IPS DF 6.9 (cell line): Measurements from ENCODE around the gene ABCC9.

Source experiments
- DNase-seq: peaks from one replicate; pipeline ENCODE4 v3.0.0-alpha.2; 2013; ENCODE audit warnings: low read depth, low spot score
- H3K27ac ChIP-seq: one replicate; pipeline ENCODE4 v1.5.1; 2013; ENCODE audit warnings: low read length, control low read depth
- H3K27me3 ChIP-seq: 2 replicates; pipeline ENCODE4 v1.6.1; 2013; ENCODE audit warnings: mild to moderate bottlenecking, low read length; ENCODE audit not compliant: control insufficient read depth, insufficient read depth
- H3K36me3 ChIP-seq: 2 replicates; pipeline ENCODE4 v1.6.1; 2013; ENCODE audit warnings: low read length; ENCODE audit not compliant: control insufficient read depth, insufficient read depth
- H3K4me1 ChIP-seq: 2 replicates; pipeline ENCODE4 v1.6.1; 2013; ENCODE audit warnings: low read length; ENCODE audit not compliant: control insufficient read depth, insufficient read depth
- H3K4me3 ChIP-seq: 2 replicates; pipeline ENCODE4 v1.5.1; 2013; ENCODE audit warnings: mild to moderate bottlenecking, low read length
- H3K9me3 ChIP-seq: 2 replicates; pipeline ENCODE4 v1.6.1; 2013; ENCODE audit warnings: low read length, inconsistent platforms; ENCODE audit not compliant: control insufficient read depth, insufficient read depth
- WGBS: extraction: QIAGEN DNeasy Blood & Tissue Kit; methylation state at CpG from one replicate; pipeline ENCODE4 v1.1.7; 2013; ENCODE audit warnings: mixed read lengths, missing lambda C conversion rate; ENCODE audit not compliant: insufficient read length, insufficient coverage; 5-methylcytosine and 5-hydroxymethylcytosine counted together

ABCC9 gene

GRCh38 chr12:21882635-21883034, 58.6 kb downstream of the ABCC9 start:
- Histone ChIP-seq H3K4me3 (no peak overlapping the region), H3K36me3 (no peaks in the 10 kb centered on the region), H3K9me3 (no peaks in the 10 kb centered on the region), H3K27me3 (no peaks in the 10 kb centered on the region), H3K4me1 (no peaks in the 10 kb centered on the region), H3K27ac (no peak overlapping the region)
- WGBS: no CpG with 5 or more reads among the region's 4 CpGs
- no peak for DNase-seq

- DNase-seq: no peak
- H3K36me3 ChIP-seq: no peaks in the 10 kb centered on the region
- H3K27me3 ChIP-seq: no peaks in the 10 kb centered on the region
- no peaks in the 10 kb centered on the region for H3K4me1 ChIP-seq
- no peak overlapping the region for H3K4me3 ChIP-seq
- H3K9me3 ChIP-seq: no peaks in the 10 kb centered on the region
- no CpG with 5 or more reads among the region's 4 CpGs for WGBS
- H3K27ac ChIP-seq: no peak overlapping the region
These were observed 59.3 kb downstream of the ABCC9 start for GRCh38 chr12:21881965-21882364.

- no peak for DNase-seq
These were observed 61.9 kb downstream of the ABCC9 start for GRCh38 chr12:21879312-21879711.

GRCh38 chr12:21877293-21877982, 63.8 kb downstream of the ABCC9 start:
- Histone ChIP-seq H3K27ac (no peak overlapping the region), H3K36me3 (no peaks in the 10 kb centered on the region), H3K9me3 (no peaks in the 10 kb centered on the region), H3K27me3 (no peaks in the 10 kb centered on the region), H3K4me1 (no peaks in the 10 kb centered on the region), H3K4me3 (no peak overlapping the region)
- whole genome bisulfite sequencing: no CpG with 5 or more reads among the region's 2 CpGs
- no peak for DNase-seq

More at GRCh38 chr12:21879312-21879711, 61.9 kb downstream of the ABCC9 start:
- H3K36me3 ChIP-seq: no peaks in the 10 kb centered on the region
- no peak overlapping the region for H3K27ac ChIP-seq
- no peak overlapping the region for H3K4me3 ChIP-seq
- no peaks in the 10 kb centered on the region for H3K4me1 ChIP-seq
- no CpG with 5 or more reads among the region's 1 CpG for WGBS
- H3K9me3 ChIP-seq: no peaks in the 10 kb centered on the region
- H3K27me3 ChIP-seq: no peaks in the 10 kb centered on the region

- no peaks in the 10 kb centered on the region for H3K36me3 ChIP-seq
- DNase-seq: no peak
- H3K27me3 ChIP-seq: no peaks in the 10 kb centered on the region
- H3K27ac ChIP-seq: no peak overlapping the region
- no peaks in the 10 kb centered on the region for H3K4me1 ChIP-seq
- no peak overlapping the region for H3K4me3 ChIP-seq
- H3K9me3 ChIP-seq: no peaks in the 10 kb centered on the region; the same call in 1 of the 2 replicates
These were observed 75.4 kb downstream of the ABCC9 start for GRCh38 chr12:21865846-21866245.

GRCh38 chr12:21860534-21860933, 80.7 kb downstream of the ABCC9 start:
- Histone ChIP-seq H3K27ac (no peak overlapping the region), H3K27me3 (no peaks in the 10 kb centered on the region), H3K4me3 (no peak overlapping the region), H3K9me3 (no peaks in the 10 kb centered on the region), H3K4me1 (no peaks in the 10 kb centered on the region), H3K36me3 (no peaks in the 10 kb centered on the region)
- no peak for DNase-seq
- no CpG with 5 or more reads among the region's 2 CpGs for WGBS

GRCh38 chr12:21860128-21860527, 81.1 kb downstream of the ABCC9 start:
- H3K36me3 ChIP-seq: no peaks in the 10 kb centered on the region
- H3K27me3 ChIP-seq: no peaks in the 10 kb centered on the region
- WGBS: no CpG with 5 or more reads among the region's 4 CpGs
- no peaks in the 10 kb centered on the region for H3K9me3 ChIP-seq
- DNase-seq: no peak
- no peak overlapping the region for H3K4me3 ChIP-seq
- no peak overlapping the region for H3K27ac ChIP-seq
- H3K4me1 ChIP-seq: no peaks in the 10 kb centered on the region

- H3K36me3 ChIP-seq: no peaks in the 10 kb centered on the region
- no peak overlapping the region for H3K27ac ChIP-seq
- WGBS: no CpG with 5 or more reads among the region's 5 CpGs
- DNase-seq: no peak
- H3K9me3 ChIP-seq: no peaks in the 10 kb centered on the region
- no peak overlapping the region for H3K4me3 ChIP-seq
- H3K27me3 ChIP-seq: no peaks in the 10 kb centered on the region
- no peaks in the 10 kb centered on the region for H3K4me1 ChIP-seq
These were observed 89.0 kb downstream of the ABCC9 start for GRCh38 chr12:21852251-21852650.

- no peak for DNase-seq
- Histone ChIP-seq H3K9me3 (no peaks in the 10 kb centered on the region), H3K4me1 (no peaks in the 10 kb centered on the region), H3K4me3 (no peak overlapping the region), H3K27me3 (no peaks in the 10 kb centered on the region), H3K36me3 (no peaks in the 10 kb centered on the region), H3K27ac (no peak overlapping the region)
- WGBS: no CpG with 5 or more reads among the region's 1 CpG
These were observed 90.1 kb downstream of the ABCC9 start for GRCh38 chr12:21851151-21851550.

- no peak for DNase-seq
- Histone ChIP-seq H3K27ac (no peak overlapping the region), H3K9me3 (no peaks in the 10 kb centered on the region), H3K27me3 (no peaks in the 10 kb centered on the region), H3K4me3 (no peak overlapping the region), H3K4me1 (no peaks in the 10 kb centered on the region), H3K36me3 (no peaks in the 10 kb centered on the region)
- WGBS: no CpG with 5 or more reads among the region's 4 CpGs
These were observed 90.8 kb downstream of the ABCC9 start for GRCh38 chr12:21850419-21850818.

GRCh38 chr12:21849878-21850277, 91.3 kb downstream of the ABCC9 start:
- no peak overlapping the region for H3K4me3 ChIP-seq
- no CpG with 5 or more reads among the region's 2 CpGs for WGBS
- no peak overlapping the region for H3K27ac ChIP-seq
- H3K9me3 ChIP-seq: no peaks in the 10 kb centered on the region
- no peaks in the 10 kb centered on the region for H3K36me3 ChIP-seq
- H3K4me1 ChIP-seq: no peaks in the 10 kb centered on the region
- no peaks in the 10 kb centered on the region for H3K27me3 ChIP-seq
- no peak for DNase-seq
